Lower lobe of right lung (tissue), 2 donors: Measurements from ENCODE around the gene MOGAT3. TPM values are rescaled to one million over a fixed set of nuclear protein-coding genes. Genes with fewer than 3 reads are reported as not detected.

Experiments used
- ATAC-seq, 2 donors: fragments of 200-7000 bp; cut with Tn5 transposase; one replicate each; pipeline ENCODE4 v1.9.1; 2020 to 2022; ENCODE audit warnings: mild to moderate bottlenecking in 2 of 2, moderate library complexity in 2 of 2
- DNase-seq: peaks from one replicate; pipeline ENCODE4 v3.0.0-alpha.2; 2020
- H3K27ac ChIP-seq: fragments of 200-600 bp; one replicate; pipeline ENCODE4 v1.8.0; 2022
- H3K27me3 ChIP-seq: fragments of 200-600 bp; one replicate; pipeline ENCODE4 v1.8.0; 2022; ENCODE audit warnings: low read depth
- H3K36me3 ChIP-seq: fragments of 200-600 bp; one replicate; pipeline ENCODE4 v1.8.0; 2022; ENCODE audit warnings: mild to moderate bottlenecking
- H3K4me1 ChIP-seq: fragments of 200-600 bp; one replicate; pipeline ENCODE4 v1.8.0; 2022
- H3K4me3 ChIP-seq: fragments of 200-600 bp; one replicate; pipeline ENCODE4 v1.8.0; 2022; ENCODE audit warnings: mild to moderate bottlenecking
- H3K9me3 ChIP-seq: fragments of 200-600 bp; one replicate; pipeline ENCODE4 v1.8.0; 2022
- CTCF ChIP-seq: fragments of 200-600 bp; IDR thresholded peaks from one replicate; pipeline ENCODE4 v1.8.0; 2022; ENCODE audit warnings: antibody characterized with exemption, mild to moderate bottlenecking
- intact Hi-C: fragments of 100-400 bp; cut with DNase I; formaldehyde crosslinking; loops from one replicate; pipeline ENCODE4 v1.11.0; 2022
- total RNA-seq: library from RNA; stranded (reverse); fragmentation: NEBNext Ultra II Directional; extraction: Animal tissue kit (Norgen Biotek cat#: 25700); gene quantifications from one replicate; pipeline ENCODE4 v1.2.1, GENCODE V29; 2021
- donor health status: DM: no; HTN: yes; CAD: no; lungs with severe emphysema.

The MOGAT3 gene
- total RNA-seq, 1 donor from 2014 or later: not detected

- DNase-seq (no peak), ATAC-seq (no peak)
- no peak overlapping the region for H3K4me3 ChIP-seq
- peaks cover 40% of the 10 kb centered on the region for H3K36me3 ChIP-seq
- H3K27me3 ChIP-seq: no peaks in the 10 kb centered on the region
- peaks cover 45% of the 10 kb centered on the region for H3K4me1 ChIP-seq
- TF ChIP-seq CTCF: no peak
- H3K27ac ChIP-seq: no peak overlapping the region
- H3K9me3 ChIP-seq: no peaks in the 10 kb centered on the region
- intact Hi-C loops: no loop called here
Observed at GRCh38 chr7:101235522-101235921, 34.7 kb upstream of the MOGAT3 start.

- Histone ChIP-seq H3K36me3 (peaks cover 37% of the 10 kb centered on the region), H3K27ac (no peak overlapping the region)
- ATAC-seq: no peak
Observed at GRCh38 chr7:101235050-101235449, 34.2 kb upstream of the MOGAT3 start.

GRCh38 chr7:101234636-101235035, 33.8 kb upstream of the MOGAT3 start:
- H3K4me1 ChIP-seq: peaks cover 36% of the 10 kb centered on the region
- no peaks in the 10 kb centered on the region for H3K27me3 ChIP-seq
- H3K9me3 ChIP-seq: no peaks in the 10 kb centered on the region
- no peak for TF ChIP-seq CTCF
- H3K4me3 ChIP-seq: no peak overlapping the region
- H3K36me3 ChIP-seq: peaks cover 32% of the 10 kb centered on the region
- DNase-seq (no peak), ATAC-seq (no peak)
- intact Hi-C loops: no loop called here
- H3K27ac ChIP-seq: no peak overlapping the region

More at GRCh38 chr7:101235050-101235449, 34.2 kb upstream of the MOGAT3 start:
- Histone ChIP-seq H3K9me3 (no peaks in the 10 kb centered on the region), H3K4me3 (no peak overlapping the region), H3K4me1 (peaks cover 40% of the 10 kb centered on the region), H3K27me3 (no peaks in the 10 kb centered on the region)
- no peak for DNase-seq
- intact Hi-C loops: no loop called here
- TF ChIP-seq CTCF: peak; percentile 29

GRCh38 chr7:101233907-101234547, 33.2 kb upstream of the MOGAT3 start:
- Histone ChIP-seq H3K4me1 (peaks cover 35% of the 10 kb centered on the region), H3K36me3 (peaks cover 31% of the 10 kb centered on the region), H3K27ac (no peak overlapping the region), H3K9me3 (no peaks in the 10 kb centered on the region), H3K27me3 (no peaks in the 10 kb centered on the region), H3K4me3 (no peak overlapping the region)
- intact Hi-C loops: no loop called here
- ATAC-seq (no peak), DNase-seq (no peak)
- no peak for TF ChIP-seq CTCF

- ATAC-seq (peak; percentile 86 to 93), DNase-seq (peak; percentile 71)
- peak overlapping the region; percentile 63 for H3K27ac ChIP-seq
- no peaks in the 10 kb centered on the region for H3K27me3 ChIP-seq
- no peaks in the 10 kb centered on the region for H3K9me3 ChIP-seq
- TF ChIP-seq CTCF: no peak
- peaks cover 32% of the 10 kb centered on the region for H3K36me3 ChIP-seq
- peak overlapping the region; percentile 55 for H3K4me3 ChIP-seq
- peaks cover 18% of the 10 kb centered on the region for H3K4me1 ChIP-seq
- intact Hi-C loops: no loop called here
Observed at GRCh38 chr7:101232141-101232850, 31.5 kb upstream of the MOGAT3 start.
